Uterus (tissue), 4 donors: ENCODE results near the gene C5AR1. TPM values are rescaled to one million over a fixed set of nuclear protein-coding genes. Genes with fewer than 3 reads are reported as not detected.

Source experiments
- DNase-seq, 2 donors: peaks; one replicate each; pipeline ENCODE4 v3.0.0-alpha.2; 2019 to 2020
- H3K27ac ChIP-seq, 2 donors: fragments of 200-600 bp; sonication (generic); 1 replicate in 1 of 2; 2 replicates in 1 of 2; pipeline ENCODE4 v1.5.1; 2016 to 2018
- H3K27me3 ChIP-seq, 2 donors: fragments of 200-600 bp; sonication (generic); one replicate each; pipeline ENCODE4 v1.5.1; 2018 to 2019; ENCODE audit warnings: control low read depth in 1 of 2
- H3K36me3 ChIP-seq, 2 donors: fragments of 200-600 bp; sonication (generic); one replicate each; pipeline ENCODE4 v1.5.1; 2019; ENCODE audit warnings: control low read depth in 1 of 2
- H3K4me1 ChIP-seq, 2 donors: fragments of 200-600 bp; sonication (generic); one replicate each; pipeline ENCODE4 v1.5.1; 2018 to 2019; ENCODE audit warnings: control low read depth in 1 of 2
- H3K4me3 ChIP-seq, 2 donors: fragments of 200-600 bp; sonication (generic); 1 replicate in 1 of 2; 2 replicates in 1 of 2; pipeline ENCODE4 v1.5.1; 2018 to 2019; ENCODE audit warnings: mild to moderate bottlenecking in 1 of 2
- H3K9me3 ChIP-seq, 2 donors: fragments of 200-600 bp; sonication (generic); one replicate each; pipeline ENCODE4 v1.5.1; 2019; ENCODE audit warnings: control low read depth in 1 of 2
- CTCF ChIP-seq, 4 experiments: fragments of 200-600 bp in 2 of 4; fragments of 450-650 bp in 2 of 4; sonication (generic) in 2 of 4; IDR thresholded peaks; one replicate each; pipeline ENCODE4 v1.5.1; 2016 to 2019; ENCODE audit warnings: antibody characterized with exemption in 4 of 4, mild to moderate bottlenecking in 2 of 4, moderate library complexity in 1 of 4
- POLR2A ChIP-seq, 2 donors: fragments of 450-650 bp; IDR thresholded peaks; one replicate each; pipeline ENCODE4 v1.6.1; 2016; ENCODE audit warnings: antibody characterized with exemption in 2 of 2, mild to moderate bottlenecking in 1 of 2, moderate library complexity in 1 of 2
- intact Hi-C: fragments of 100-400 bp; cut with DNase I; formaldehyde crosslinking; loops from one replicate; pipeline ENCODE4 v1.15.1; 2023; ENCODE audit warnings: low total_unique reads
- total RNA-seq, 4 donors: library from RNA; depleted of rRNA in 3 of 4; stranded (reverse); fragments of >200 nt in 3 of 4; gene quantifications; one replicate each; pipeline versions ENCODE4 v1.1.0 to v1.2.4, GENCODE V29; 2014 to 2023
- donor health status: DM: yes; HTN: yes; CAD: no.

C5AR1 gene
- total RNA-seq, 4 donors from 2014 or later = 0.51 to 8.0 (median 2.9) TPM

DNA sequence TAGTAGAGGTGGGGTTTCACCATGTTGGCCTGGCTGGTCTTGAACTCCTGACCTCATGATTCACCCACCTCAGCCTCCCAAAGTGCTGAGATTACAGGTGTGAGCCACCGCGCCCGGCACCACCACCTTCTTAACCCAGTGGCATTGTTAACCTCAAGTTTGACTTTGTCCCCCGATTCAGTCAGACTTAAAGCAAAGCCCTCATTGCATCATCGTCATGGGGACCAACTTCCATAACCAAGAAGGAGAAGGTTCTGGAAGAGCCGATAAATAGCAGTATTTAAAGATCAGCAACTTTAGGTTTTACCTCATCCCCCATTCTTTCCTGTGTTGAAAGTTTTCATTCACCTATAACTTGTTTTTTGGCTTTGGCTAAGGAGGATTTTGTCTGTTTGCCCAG lies 41.6 kb upstream of the C5AR1 start:
- Histone ChIP-seq H3K27me3 (no peaks in the 10 kb centered on the region), H3K4me1 (no peaks in the 10 kb centered on the region), H3K27ac (no peak overlapping the region), H3K36me3 (no peaks in the 10 kb centered on the region), H3K4me3 (no peak overlapping the region), H3K9me3 (no peaks in the 10 kb centered on the region)
- DNase-seq = no peak
- intact Hi-C loops = no loop called here
- TF ChIP-seq POLR2A (IDR thresholded peaks at IDR 0.05) (no peak), CTCF (IDR thresholded peaks at IDR 0.05) (no peak)

DNA sequence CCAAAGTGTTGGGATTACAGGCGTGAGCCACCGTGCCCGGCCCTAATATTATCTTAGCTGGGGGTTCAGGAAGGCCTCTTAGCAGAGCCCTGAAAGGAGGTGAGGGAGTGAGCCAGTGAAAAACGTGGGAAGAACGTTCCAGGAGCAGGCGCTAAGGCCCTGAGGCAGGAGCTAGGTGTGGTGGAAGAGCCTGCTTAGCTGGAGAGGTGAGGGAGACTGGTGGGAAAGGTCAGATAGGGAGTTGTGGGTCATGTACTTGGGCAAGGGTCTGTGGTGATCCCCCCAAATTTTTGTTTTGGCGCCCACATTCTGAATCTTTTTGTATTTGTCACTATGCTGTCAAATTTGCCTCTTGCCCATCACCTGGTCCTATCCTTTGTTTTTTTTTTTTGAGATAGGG lies 40.1 kb upstream of the C5AR1 start:
- no peaks in the 10 kb centered on the region for H3K9me3 ChIP-seq
- H3K4me3 ChIP-seq = no peak overlapping the region
- no peak for TF ChIP-seq CTCF (IDR thresholded peaks at IDR 0.05)
- no peak for TF ChIP-seq POLR2A (IDR thresholded peaks at IDR 0.05)
- no peak for DNase-seq
- no peaks in the 10 kb centered on the region for H3K4me1 ChIP-seq
- no peaks in the 10 kb centered on the region for H3K27me3 ChIP-seq
- no peaks in the 10 kb centered on the region for H3K36me3 ChIP-seq
- no peak overlapping the region for H3K27ac ChIP-seq
- intact Hi-C loops = no loop called here

DNA sequence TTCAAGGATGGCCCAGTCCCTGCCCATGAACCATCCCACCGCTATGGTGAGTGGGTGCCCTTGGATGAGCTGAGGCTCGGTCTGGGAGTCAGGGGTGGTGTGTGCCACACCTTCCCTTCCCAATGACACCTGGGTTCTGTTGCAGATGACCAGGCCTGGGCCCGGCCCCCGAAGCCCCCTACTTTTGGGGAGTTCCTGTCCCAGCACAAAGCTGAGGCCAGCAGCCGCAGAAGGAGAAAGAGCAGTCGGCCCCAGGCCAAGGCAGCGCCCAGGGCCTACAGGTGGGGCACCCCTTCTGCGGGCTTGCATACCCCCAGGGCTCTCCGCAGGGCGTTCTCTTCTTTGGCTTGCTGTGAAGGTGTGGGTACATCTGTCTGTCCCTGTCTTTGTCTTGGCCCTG lies 39.3 kb upstream of the C5AR1 start:
- TF ChIP-seq POLR2A (IDR thresholded peaks at IDR 0.05) (no peak), CTCF (IDR thresholded peaks at IDR 0.05) (no peak)
- DNase-seq = no peak
- Histone ChIP-seq H3K36me3 (no peaks in the 10 kb centered on the region), H3K4me3 (no peak overlapping the region), H3K4me1 (peaks cover 0 to 5% of the 10 kb centered on the region in 2 donors), H3K27ac (no peak overlapping the region), H3K9me3 (no peaks in the 10 kb centered on the region), H3K27me3 (no peaks in the 10 kb centered on the region)
- intact Hi-C loops = no loop called here

- Histone ChIP-seq H3K36me3 (no peaks in the 10 kb centered on the region), H3K9me3 (no peaks in the 10 kb centered on the region), H3K27ac (peak overlapping the region; percentile 94 to 98), H3K27me3 (no peaks in the 10 kb centered on the region), H3K4me1 (peaks cover 3 to 16% of the 10 kb centered on the region in 2 donors), H3K4me3 (no peak overlapping the region)
- intact Hi-C loops = no loop called here
- DNase-seq = no peak
- TF ChIP-seq POLR2A (IDR thresholded peaks at IDR 0.05) (no peak), CTCF (IDR thresholded peaks at IDR 0.05) (no peak)
Measured at GRCh38 chr19:47271949-47272348, 37.7 kb upstream of the C5AR1 start.

GRCh38 chr19:47272448-47273312 lies 37.0 kb upstream of the C5AR1 start:
- no peaks in the 10 kb centered on the region for H3K27me3 ChIP-seq
- H3K4me1 ChIP-seq = peaks cover 3 to 16% of the 10 kb centered on the region in 2 donors
- peak overlapping the region; percentile 94 to 98 for H3K27ac ChIP-seq
- peak in 1 of 2 donors; percentile 71 for DNase-seq
- intact Hi-C loops = no loop called here
- no peaks in the 10 kb centered on the region for H3K36me3 ChIP-seq
- peak overlapping the region; percentile 54 to 63 for H3K4me3 ChIP-seq
- TF ChIP-seq CTCF (IDR thresholded peaks at IDR 0.05) = peak in 1 of 4 experiments; percentile 16
- no peak for TF ChIP-seq POLR2A (IDR thresholded peaks at IDR 0.05)
- H3K9me3 ChIP-seq = no peaks in the 10 kb centered on the region
